H9 (cell line): ENCODE measurements around the gene DOK5. TPM values are rescaled to one million over a fixed set of nuclear protein-coding genes. Genes with fewer than 3 reads are reported as not detected.

Source experiments
- DNase-seq: peaks from one replicate; pipeline ENCODE4 v3.0.0-alpha.2; 2017
- H2AFZ ChIP-seq: one replicate; pipeline ENCODE4 v1.6.1; 2013; ENCODE audit warnings: mild to moderate bottlenecking, low read length, control low read depth, moderate library complexity
- H2AK5ac ChIP-seq: 2 replicates; pipeline ENCODE4 v1.6.1; 2013; ENCODE audit warnings: low read length, control low read depth, mixed read lengths; ENCODE audit not compliant: insufficient read length
- H2BK120ac ChIP-seq: one replicate; pipeline ENCODE4 v1.6.1; 2013; ENCODE audit warnings: low read depth, mild to moderate bottlenecking, low read length, control low read depth, inconsistent platforms; ENCODE audit not compliant: poor library complexity, severe bottlenecking
- H2BK12ac ChIP-seq: 2 replicates; pipeline ENCODE4 v1.6.1; 2013; ENCODE audit warnings: low read length, control low read depth, mixed read lengths, low read depth; ENCODE audit not compliant: insufficient read length
- H2BK15ac ChIP-seq: 2 replicates; pipeline ENCODE4 v1.6.1; 2013; ENCODE audit warnings: low read depth, low read length, control low read depth
- H2BK20ac ChIP-seq: one replicate; pipeline ENCODE4 v1.6.1; 2013; ENCODE audit warnings: low read depth, mild to moderate bottlenecking, low read length, control low read depth, inconsistent platforms; ENCODE audit not compliant: poor library complexity, severe bottlenecking
- H2BK5ac ChIP-seq: 2 replicates; pipeline ENCODE4 v1.6.1; 2013; ENCODE audit warnings: low read length, control low read depth, mixed read lengths; ENCODE audit not compliant: insufficient read length
- H3K14ac ChIP-seq: 2 replicates; pipeline ENCODE4 v1.6.1; 2013; ENCODE audit warnings: low read length, control low read depth; ENCODE audit not compliant: insufficient read depth
- H3K18ac ChIP-seq: 2 replicates; pipeline ENCODE4 v1.6.1; 2013; ENCODE audit warnings: low read depth, mild to moderate bottlenecking, mixed read lengths, low read length, control low read depth; ENCODE audit not compliant: insufficient read length
- H3K23ac ChIP-seq: 2 replicates; pipeline ENCODE4 v1.6.1; 2013; ENCODE audit warnings: low read length, control low read depth, mixed read lengths, low read depth; ENCODE audit not compliant: insufficient read length
- H3K23me2 ChIP-seq: 2 replicates; pipeline ENCODE4 v1.6.1; 2013; ENCODE audit warnings: low read depth, mild to moderate bottlenecking, mixed read lengths, low read length, control low read depth; ENCODE audit not compliant: insufficient read length, poor library complexity, severe bottlenecking
- H3K27ac ChIP-seq: 2 replicates; pipeline ENCODE4 v1.5.1; 2013; ENCODE audit warnings: low read length, control low read depth, mixed read lengths, low read depth; ENCODE audit not compliant: insufficient read length
- H3K27me3 ChIP-seq: 2 replicates; pipeline ENCODE4 v1.6.1; 2013; ENCODE audit warnings: low read length, control low read depth, inconsistent platforms; ENCODE audit not compliant: insufficient read depth
- H3K4ac ChIP-seq: 2 replicates; pipeline ENCODE4 v1.6.1; 2013; ENCODE audit warnings: low read depth, mild to moderate bottlenecking, control low read depth, inconsistent platforms, low read length, moderate library complexity
- H3K4me1 ChIP-seq: 2 replicates; pipeline ENCODE4 v1.6.1; 2013; ENCODE audit warnings: low read length, control low read depth, inconsistent platforms; ENCODE audit not compliant: insufficient read depth
- H3K4me2 ChIP-seq: 2 replicates; pipeline ENCODE4 v1.6.1; 2013; ENCODE audit warnings: low read length, control low read depth, mixed read lengths; ENCODE audit not compliant: insufficient read length, insufficient read depth
- H3K56ac ChIP-seq: 2 replicates; pipeline ENCODE4 v1.6.1; 2013; ENCODE audit warnings: low read depth, mild to moderate bottlenecking, mixed read lengths, low read length, control low read depth; ENCODE audit not compliant: insufficient read length
- H3K79me1 ChIP-seq: 2 replicates; pipeline ENCODE4 v1.6.1; 2013; ENCODE audit warnings: low read depth, mild to moderate bottlenecking, moderate library complexity, low read length, control low read depth, inconsistent platforms; ENCODE audit not compliant: insufficient read depth, poor library complexity, severe bottlenecking
- H3K79me2 ChIP-seq: 2 replicates; pipeline ENCODE4 v1.6.1; 2013; ENCODE audit warnings: low read length, control low read depth, inconsistent platforms; ENCODE audit not compliant: insufficient read depth
- H3K9ac ChIP-seq: 2 replicates; pipeline ENCODE4 v1.6.1; 2013; ENCODE audit warnings: low read length, control low read depth, mixed read lengths; ENCODE audit not compliant: insufficient read length; ENCODE audit errors: extremely low read depth
- H3K9me3 ChIP-seq: one replicate; pipeline ENCODE4 v1.6.1; 2013; ENCODE audit warnings: low read depth, low read length, inconsistent platforms; ENCODE audit not compliant: control insufficient read depth
- H3T11ph ChIP-seq: one replicate; pipeline ENCODE4 v1.6.1; 2013; ENCODE audit warnings: mild to moderate bottlenecking, low read length, control low read depth, inconsistent platforms
- H4K20me1 ChIP-seq: one replicate; pipeline ENCODE4 v1.6.1; 2013; ENCODE audit not compliant: control insufficient read depth, insufficient read length, insufficient read depth
- H4K5ac ChIP-seq: 2 replicates; pipeline ENCODE4 v1.6.1; 2013; ENCODE audit warnings: low read depth, mild to moderate bottlenecking, mixed read lengths, low read length, control low read depth; ENCODE audit not compliant: insufficient read length
- H4K8ac ChIP-seq: replicated peaks from 2 replicates; pipeline ENCODE4 v1.6.1; 2013; ENCODE audit warnings: low read length, control low read depth, mixed read lengths, low read depth; ENCODE audit not compliant: insufficient read length
- H4K91ac ChIP-seq: 2 replicates; pipeline ENCODE4 v1.6.1; 2013; ENCODE audit warnings: low read depth, mild to moderate bottlenecking, moderate library complexity, mixed read lengths, low read length, control low read depth; ENCODE audit not compliant: insufficient read length
- H3K27ac Mint-ChIP-seq, 3 experiments: 2 replicates in 2 of 3; 3 replicates in 1 of 3; pipeline ENCODE4 v1.8.0; 2020 to 2021; ENCODE audit warnings: mixed read lengths in 3 of 3, mild to moderate bottlenecking in 1 of 3, moderate library complexity in 1 of 3
- H3K27me3 Mint-ChIP-seq: 2 replicates; pipeline ENCODE4 v1.8.0; 2021; ENCODE audit warnings: low read depth, mild to moderate bottlenecking, moderate library complexity, mixed read lengths
- H3K36me3 Mint-ChIP-seq, 3 experiments: 2 replicates in 2 of 3; 3 replicates in 1 of 3; pipeline ENCODE4 v1.8.0; 2020 to 2021; ENCODE audit warnings: low read depth in 3 of 3, mixed read lengths in 3 of 3; ENCODE audit not compliant: insufficient read depth in 1 of 3
- H3K4me1 Mint-ChIP-seq, 2 experiments: 2 replicates each; pipeline ENCODE4 v1.8.0; 2020; ENCODE audit warnings: mixed read lengths in 2 of 2
- H3K4me3 Mint-ChIP-seq, 2 experiments: 2 replicates in 1 of 2; 3 replicates in 1 of 2; pipeline ENCODE4 v1.8.0; 2020 to 2021; ENCODE audit warnings: mild to moderate bottlenecking in 2 of 2, mixed read lengths in 2 of 2, moderate library complexity in 1 of 2
- H3K9me3 Mint-ChIP-seq, 2 experiments: 2 replicates in 1 of 2; 3 replicates in 1 of 2; pipeline ENCODE4 v1.8.0; 2020; ENCODE audit warnings: mild to moderate bottlenecking in 2 of 2, mixed read lengths in 2 of 2, moderate library complexity in 1 of 2
- WGBS: extraction: QIAGEN DNeasy Blood & Tissue Kit; methylation state at CpG from one replicate; pipeline ENCODE4 v1.1.7; 2013; ENCODE audit warnings: missing lambda C conversion rate, low lambda C conversion rate, mixed read lengths; ENCODE audit not compliant: insufficient read length; ENCODE audit errors: extremely low coverage; 5-methylcytosine and 5-hydroxymethylcytosine counted together
- total RNA-seq: library from RNA; stranded (reverse); gene quantifications from 2 replicates; pipeline ENCODE4 v1.2.1, GENCODE V29; 2021
- TF ChIP-seq, protein P1 (sequence below): fragments of 200-600 bp; sonication (generic); conservative IDR thresholded peaks from 3 replicates; pipeline ENCODE4 v1.8.0; 2021; ENCODE audit warnings: antibody characterized with exemption, mild to moderate bottlenecking

DOK5 gene
- total RNA-seq, 1 experiment from 2014 or later = 4.5 TPM

DNA sequence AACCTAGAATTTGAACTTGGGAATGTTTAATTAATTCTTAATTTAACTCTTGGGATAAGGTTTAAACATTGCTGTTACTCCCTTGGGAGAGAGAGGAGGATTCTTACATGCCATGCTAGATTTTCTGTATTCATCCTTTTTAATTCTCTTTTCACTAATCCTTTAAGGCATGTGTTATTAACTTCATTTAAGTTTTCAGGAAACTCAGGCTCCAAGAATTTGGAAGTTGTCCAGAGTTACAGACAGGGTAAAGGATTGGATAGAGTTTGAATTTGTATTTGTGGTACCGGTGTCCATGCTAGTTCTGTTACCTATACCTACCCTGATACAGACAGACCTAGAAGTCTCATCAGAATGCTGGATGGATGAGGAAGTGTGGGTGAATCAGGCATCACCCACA lies 23.7 kb downstream of the DOK5 start:
- H3K56ac ChIP-seq = no peak overlapping the region
- no peaks in the 10 kb centered on the region for H3K36me3 Mint-ChIP-seq
- no peak overlapping the region for H3K18ac ChIP-seq
- no peak overlapping the region for H4K91ac ChIP-seq
- H4K8ac ChIP-seq = no peak overlapping the region
- no peak overlapping the region for H2BK20ac ChIP-seq
- H3K14ac ChIP-seq = no peak overlapping the region
- H2BK5ac ChIP-seq = no peak overlapping the region
- no peaks in the 10 kb centered on the region for H3K9me3 Mint-ChIP-seq
- H3K4me1 ChIP-seq = no peaks in the 10 kb centered on the region
- H3K27me3 ChIP-seq = no peaks in the 10 kb centered on the region
- no peak for DNase-seq
- no peak overlapping the region for H3K4ac ChIP-seq
- no peaks in the 10 kb centered on the region for H4K20me1 ChIP-seq
- no peaks in the 10 kb centered on the region; a peak in 1 of 4 replicates for H3K4me1 Mint-ChIP-seq
- no peaks in the 10 kb centered on the region for H3K23me2 ChIP-seq
- H3K79me1 ChIP-seq = no peaks in the 10 kb centered on the region
- no peak overlapping the region for H2AFZ ChIP-seq
- no CpG with 5 or more reads among the region's 1 CpG for WGBS
- H2BK15ac ChIP-seq = no peak overlapping the region
- H3K4me3 Mint-ChIP-seq = no peak overlapping the region
- H3K9me3 ChIP-seq = no peaks in the 10 kb centered on the region
- H4K5ac ChIP-seq = no peak overlapping the region
- H3K23ac ChIP-seq = no peak overlapping the region
- no peak overlapping the region for H3K27ac Mint-ChIP-seq
- no peak overlapping the region for H2BK120ac ChIP-seq
- TF ChIP-seq, protein P1, sequence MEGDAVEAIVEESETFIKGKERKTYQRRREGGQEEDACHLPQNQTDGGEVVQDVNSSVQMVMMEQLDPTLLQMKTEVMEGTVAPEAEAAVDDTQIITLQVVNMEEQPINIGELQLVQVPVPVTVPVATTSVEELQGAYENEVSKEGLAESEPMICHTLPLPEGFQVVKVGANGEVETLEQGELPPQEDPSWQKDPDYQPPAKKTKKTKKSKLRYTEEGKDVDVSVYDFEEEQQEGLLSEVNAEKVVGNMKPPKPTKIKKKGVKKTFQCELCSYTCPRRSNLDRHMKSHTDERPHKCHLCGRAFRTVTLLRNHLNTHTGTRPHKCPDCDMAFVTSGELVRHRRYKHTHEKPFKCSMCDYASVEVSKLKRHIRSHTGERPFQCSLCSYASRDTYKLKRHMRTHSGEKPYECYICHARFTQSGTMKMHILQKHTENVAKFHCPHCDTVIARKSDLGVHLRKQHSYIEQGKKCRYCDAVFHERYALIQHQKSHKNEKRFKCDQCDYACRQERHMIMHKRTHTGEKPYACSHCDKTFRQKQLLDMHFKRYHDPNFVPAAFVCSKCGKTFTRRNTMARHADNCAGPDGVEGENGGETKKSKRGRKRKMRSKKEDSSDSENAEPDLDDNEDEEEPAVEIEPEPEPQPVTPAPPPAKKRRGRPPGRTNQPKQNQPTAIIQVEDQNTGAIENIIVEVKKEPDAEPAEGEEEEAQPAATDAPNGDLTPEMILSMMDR = no peak
- no peak overlapping the region for H2AK5ac ChIP-seq
- H3K79me2 ChIP-seq = no peaks in the 10 kb centered on the region
- H3K27ac ChIP-seq = no peak overlapping the region
- H3K27me3 Mint-ChIP-seq = no peaks in the 10 kb centered on the region
- H3K4me2 ChIP-seq = no peak overlapping the region
- no peak overlapping the region for H2BK12ac ChIP-seq
- H3T11ph ChIP-seq = no peak overlapping the region
- H3K9ac ChIP-seq = no peak overlapping the region
